PC-9 (cell line): ENCODE results near the gene UBE2G1. TPM values are rescaled to one million over a fixed set of nuclear protein-coding genes. Genes with fewer than 3 reads are reported as not detected.

ENCODE experiments used
- BruUV-seq: library from RNA; stranded (reverse); fragments of 400-500 nt; replicated peaks from 2 replicates; lab custom pipeline; 2021; lab: Mats Ljungman, UMichigan
- CTCF ChIA-PET: fragments of 300-600 bp; sonication (Branson Sonifier 250); formaldehyde crosslinking; loops from one replicate; lab custom pipeline; 2022; ENCODE audit warnings: antibody characterized with exemption; lab: Charles Lee
- POLR2A ChIA-PET: fragments of 300-600 bp; sonication (Branson Sonifier 250); formaldehyde crosslinking; loops from one replicate; lab custom pipeline; 2022; ENCODE audit warnings: antibody characterized with exemption; ENCODE audit not compliant: unreplicated experiment; lab: Charles Lee
- DNase-seq, 2 experiments: peaks; one replicate each; pipeline versions ENCODE4 v3.0.0 to v3.0.0-alpha.2; 2015 to 2022; ENCODE audit warnings: mixed read lengths in 1 of 2
- H2AFZ ChIP-seq: fragments of 200-600 bp; sonication (generic); 2 replicates; pipeline ENCODE4 v1.8.1; 2017; ENCODE audit warnings: antibody characterized with exemption
- H3F3A ChIP-seq: fragments of 200-600 bp; sonication (generic); 2 replicates; pipeline ENCODE4 v1.8.1; 2017; ENCODE audit warnings: antibody characterized with exemption, mild to moderate bottlenecking, low read depth; ENCODE audit not compliant: insufficient read depth
- H3K27ac ChIP-seq: fragments of 200-600 bp; sonication (generic); 2 replicates; pipeline ENCODE4 v1.6.1; 2016; ENCODE audit warnings: mixed run types
- H3K27me3 ChIP-seq: fragments of 200-600 bp; sonication (generic); 2 replicates; pipeline ENCODE4 v1.6.1; 2016; ENCODE audit warnings: low read depth, mixed run types; ENCODE audit not compliant: insufficient read depth
- H3K36me3 ChIP-seq: fragments of 200-600 bp; sonication (generic); 2 replicates; pipeline ENCODE4 v1.6.1; 2016; ENCODE audit warnings: low read depth, mixed run types
- H3K4me1 ChIP-seq: fragments of 200-600 bp; sonication (generic); replicated peaks from 2 replicates; pipeline ENCODE4 v1.6.1; 2016; ENCODE audit warnings: mixed run types; ENCODE audit not compliant: insufficient read depth
- H3K4me2 ChIP-seq: fragments of 200-600 bp; sonication (generic); 2 replicates; pipeline ENCODE4 v1.6.1; 2017; ENCODE audit warnings: mixed run types
- H3K4me3 ChIP-seq: fragments of 200-600 bp; sonication (generic); 2 replicates; pipeline ENCODE4 v1.6.1; 2016; ENCODE audit warnings: mixed run types
- H3K79me2 ChIP-seq: fragments of 200-600 bp; sonication (generic); 2 replicates; pipeline ENCODE4 v1.6.1; 2017; ENCODE audit warnings: low read depth, mixed run types
- H3K9me2 ChIP-seq: fragments of 200-600 bp; sonication (generic); 2 replicates; pipeline ENCODE4 v1.8.1; 2017; ENCODE audit warnings: mild to moderate bottlenecking; ENCODE audit not compliant: insufficient read depth
- H3K9me3 ChIP-seq: fragments of 200-600 bp; sonication (generic); 2 replicates; pipeline ENCODE4 v1.8.1; 2016; ENCODE audit warnings: low read depth; ENCODE audit not compliant: insufficient read depth
- H4K20me1 ChIP-seq: fragments of 200-600 bp; sonication (generic); 2 replicates; pipeline ENCODE4 v1.8.1; 2017; ENCODE audit not compliant: insufficient read depth
- CTCF ChIP-seq: fragments of 200-600 bp; sonication (generic); conservative IDR thresholded peaks from 2 replicates; pipeline ENCODE4 v1.6.1; 2017; ENCODE audit warnings: mixed run types, antibody characterized with exemption, mild to moderate bottlenecking, moderate library complexity
- EZH2 ChIP-seq: fragments of 200-600 bp; sonication (generic); IDR thresholded peaks from 2 replicates; pipeline ENCODE4 v1.8.0; 2017; ENCODE audit warnings: antibody characterized with exemption, low read depth
- intact Hi-C: fragments of 100-400 bp; cut with micrococcal nuclease; formaldehyde crosslinking; loops from one replicate; pipeline ENCODE4 v1.10.0; 2022; ENCODE audit not compliant: unreplicated experiment
- total RNA-seq: library from RNA; stranded (reverse); gene quantifications from 2 replicates; pipeline ENCODE4 v1.2.3, GENCODE V29; 2021

UBE2G1 gene
- total RNA-seq, 1 experiment from 2014 or later, result 111 TPM

- no peak overlapping the region for H3K4me2 ChIP-seq
Observed at GRCh38 chr17:4331614-4332013, 34.9 kb downstream of the UBE2G1 start.

GRCh38 chr17:4329838-4330237 lies 36.6 kb downstream of the UBE2G1 start:
- peaks cover 80% of the 10 kb centered on the region for H3F3A ChIP-seq
- intact Hi-C loops, result no loop called here
- DNase-seq, result peak; percentile 37 to 96
- no peaks in the 10 kb centered on the region for H3K9me2 ChIP-seq
- no peak overlapping the region for H2AFZ ChIP-seq
- H3K4me3 ChIP-seq, result peak overlapping the region; percentile 29; the same call in 1 of the 2 replicates
- BruUV-seq, result no TSS peak
- peak overlapping the region; percentile 85 for H3K27ac ChIP-seq
- no peaks in the 10 kb centered on the region for H3K36me3 ChIP-seq
- H3K79me2 ChIP-seq, result peaks cover 97% of the 10 kb centered on the region
- H3K4me1 ChIP-seq, result peaks cover 69% of the 10 kb centered on the region
- H3K9me3 ChIP-seq, result peaks cover 5% of the 10 kb centered on the region; the same call in 1 of the 2 replicates
- TF ChIP-seq CTCF, result no peak
- no peak for TF ChIP-seq EZH2
- H4K20me1 ChIP-seq, result peaks cover 50% of the 10 kb centered on the region
- POLR2A ChIA-PET, result interaction anchor here (0.6 to 1.2 kb wide), 4 partner anchors 45 to 982 kb away, joined by 5 to 13 read pairs (median 9); no protein-coding TSS in a partner anchor
- H3K27me3 ChIP-seq, result no peaks in the 10 kb centered on the region
- CTCF ChIA-PET, result interaction anchor here (0.6 kb wide), 1 partner anchor 290 kb away, joined by 5 read pairs; no protein-coding TSS in a partner anchor
- peak overlapping the region; percentile 70 for H3K4me2 ChIP-seq

More at GRCh38 chr17:4331614-4332013, 34.9 kb downstream of the UBE2G1 start:
- intact Hi-C loops, result no loop called here
- CTCF ChIA-PET, result interaction anchor here (0.6 kb wide), 1 partner anchor 613 kb away, joined by 3 read pairs; no protein-coding TSS in a partner anchor
- no peak overlapping the region for H2AFZ ChIP-seq
- POLR2A ChIA-PET, result no interaction called here
- no peak overlapping the region for H3K4me3 ChIP-seq
- peaks cover 75% of the 10 kb centered on the region for H3K4me1 ChIP-seq
- peaks cover 70% of the 10 kb centered on the region for H3F3A ChIP-seq
- no peak for DNase-seq
- H3K9me3 ChIP-seq, result no peaks in the 10 kb centered on the region
- H3K79me2 ChIP-seq, result peaks cover 97% of the 10 kb centered on the region
- no peaks in the 10 kb centered on the region for H3K36me3 ChIP-seq
- H3K27ac ChIP-seq, result peak overlapping the region; percentile 59; the same call in 1 of the 2 replicates
- no peaks in the 10 kb centered on the region for H3K27me3 ChIP-seq
- no TSS peak for BruUV-seq
- no peaks in the 10 kb centered on the region for H3K9me2 ChIP-seq
- TF ChIP-seq EZH2 (no peak), CTCF (no peak)
- H4K20me1 ChIP-seq, result peaks cover 54% of the 10 kb centered on the region

GRCh38 chr17:4327606-4328005 lies 38.9 kb downstream of the UBE2G1 start:
- ChIA-PET POLR2A (no interaction called here), CTCF (no interaction called here)
- peak; percentile 60 to 71 for DNase-seq
- no peaks in the 10 kb centered on the region for H3K36me3 ChIP-seq
- peaks cover 50% of the 10 kb centered on the region for H4K20me1 ChIP-seq
- H2AFZ ChIP-seq, result no peak overlapping the region
- peaks cover 97% of the 10 kb centered on the region for H3K79me2 ChIP-seq
- H3K27ac ChIP-seq, result peak overlapping the region; percentile 85
- H3F3A ChIP-seq, result peaks cover 70% of the 10 kb centered on the region
- no peaks in the 10 kb centered on the region for H3K27me3 ChIP-seq
- H3K9me2 ChIP-seq, result no peaks in the 10 kb centered on the region
- H3K4me1 ChIP-seq, result peaks cover 47% of the 10 kb centered on the region
- peaks cover 5% of the 10 kb centered on the region; the same call in 1 of the 2 replicates for H3K9me3 ChIP-seq
- no TSS peak for BruUV-seq
- intact Hi-C loops, result no loop called here
- H3K4me3 ChIP-seq, result no peak overlapping the region
- TF ChIP-seq EZH2 (no peak), CTCF (no peak)
- peak overlapping the region; percentile 14 for H3K4me2 ChIP-seq
